ENCODE measurements around the gene DUSP9.

- no peak for TF ChIP-seq POLR2A (IDR thresholded peaks at IDR 0.05; ENCODE audit: extremely low read depth, insufficient read length)
- no peak for TF ChIP-seq CTCF (IDR thresholded peaks at IDR 0.05; ENCODE audit: low read depth, low read length)
- TF ChIP-seq MAX (IDR thresholded peaks at IDR 0.05; ENCODE audit: low read depth, low read length): no peak
- TF ChIP-seq MYC (IDR thresholded peaks at IDR 0.05; ENCODE audit: low read depth, low read length): no peak
These were observed 34.6 kb upstream of the DUSP9 start for GRCh38 chrX:153612413-153612812.

Measured in NB4 (cell line).